ENCODE data around the gene SHISA3. TPM values are rescaled to one million over a fixed set of nuclear protein-coding genes. Genes with fewer than 3 reads are reported as not detected.
A peak's percentile ranks its signal among the peaks of the same experiment; 100 is the strongest.

SHISA3 gene
- total RNA-seq, 6 experiments from 2014 or later = not detected

GRCh38 chr4:42357325-42357724 lies 40.0 kb upstream of the SHISA3 start:
- Mint-ChIP-seq H3K27ac (no peak overlapping the region), H3K27me3 (ENCODE audit: insufficient read depth) (no peaks in the 10 kb centered on the region), H3K9me3 (no peaks in the 10 kb centered on the region; the same call in 1 of the 2 replicates), H3K36me3 (ENCODE audit: low read depth) (no peaks in the 10 kb centered on the region), H3K4me3 (no peak overlapping the region), H3K4me1 (ENCODE audit: low read depth) (no peaks in the 10 kb centered on the region)
- TF ChIP-seq CTCF (IDR thresholded peaks at IDR 0.05) = no peak
- DNase-seq = no peak

GRCh38 chr4:42359711-42360110 lies 37.6 kb upstream of the SHISA3 start:
- Mint-ChIP-seq H3K4me3 (peak overlapping the region; percentile 53), H3K27ac (no peak overlapping the region), H3K4me1 (ENCODE audit: low read depth) (no peaks in the 10 kb centered on the region), H3K9me3 (no peaks in the 10 kb centered on the region; the same call in 1 of the 2 replicates), H3K27me3 (ENCODE audit: insufficient read depth) (no peaks in the 10 kb centered on the region), H3K36me3 (ENCODE audit: low read depth) (no peaks in the 10 kb centered on the region)
- no peak for TF ChIP-seq CTCF (IDR thresholded peaks at IDR 0.05)
- no peak for DNase-seq

GRCh38 chr4:42360256-42360669 lies 37.0 kb upstream of the SHISA3 start:
- H3K4me3 Mint-ChIP-seq = no peak overlapping the region
- no peak overlapping the region for H3K27ac Mint-ChIP-seq
- H3K9me3 Mint-ChIP-seq = no peaks in the 10 kb centered on the region; the same call in 1 of the 2 replicates
- H3K27me3 Mint-ChIP-seq (ENCODE audit: insufficient read depth) = no peaks in the 10 kb centered on the region
- H3K4me1 Mint-ChIP-seq (ENCODE audit: low read depth) = no peaks in the 10 kb centered on the region
- H3K36me3 Mint-ChIP-seq (ENCODE audit: low read depth) = no peaks in the 10 kb centered on the region
- TF ChIP-seq CTCF (IDR thresholded peaks at IDR 0.05) = no peak
- no peak for DNase-seq

GRCh38 chr4:42361456-42361855 lies 35.8 kb upstream of the SHISA3 start:
- Mint-ChIP-seq H3K4me3 (no peak overlapping the region), H3K4me1 (ENCODE audit: low read depth) (no peaks in the 10 kb centered on the region), H3K9me3 (peaks cover under 1% of the 10 kb centered on the region; the same call in 1 of the 2 replicates), H3K36me3 (ENCODE audit: low read depth) (no peaks in the 10 kb centered on the region), H3K27ac (no peak overlapping the region), H3K27me3 (ENCODE audit: insufficient read depth) (no peaks in the 10 kb centered on the region)
- DNase-seq = no peak
- TF ChIP-seq CTCF (IDR thresholded peaks at IDR 0.05) = no peak

- Mint-ChIP-seq H3K4me3 (no peak overlapping the region), H3K9me3 (peaks cover 9% of the 10 kb centered on the region; the same call in 1 of the 2 replicates), H3K4me1 (ENCODE audit: low read depth) (no peaks in the 10 kb centered on the region), H3K27ac (no peak overlapping the region), H3K36me3 (ENCODE audit: low read depth) (no peaks in the 10 kb centered on the region), H3K27me3 (ENCODE audit: insufficient read depth) (no peaks in the 10 kb centered on the region)
- no peak for TF ChIP-seq CTCF (IDR thresholded peaks at IDR 0.05)
- no peak for DNase-seq
Observed at GRCh38 chr4:42362591-42362990, 34.7 kb upstream of the SHISA3 start.

- Mint-ChIP-seq H3K27me3 (ENCODE audit: insufficient read depth) (no peaks in the 10 kb centered on the region; the same call in 1 of the 2 replicates), H3K36me3 (ENCODE audit: low read depth) (no peaks in the 10 kb centered on the region), H3K9me3 (peaks cover 19% of the 10 kb centered on the region; the same call in 1 of the 2 replicates), H3K4me3 (no peak overlapping the region), H3K4me1 (ENCODE audit: low read depth) (no peaks in the 10 kb centered on the region), H3K27ac (no peak overlapping the region)
- no peak for DNase-seq
- no peak for TF ChIP-seq CTCF (IDR thresholded peaks at IDR 0.05)
Observed at GRCh38 chr4:42363614-42364013, 33.7 kb upstream of the SHISA3 start.
